ENCODE measurements around the gene RNF166.

Gene RNF166

GRCh38 chr16:88722784-88723506 lies 16.7 kb upstream of the RNF166 start:
- FAIRE-seq: no peak

- no peak for FAIRE-seq
These were observed 15.9 kb upstream of the RNF166 start for GRCh38 chr16:88721815-88722755.

- FAIRE-seq: no peak
These were observed 15.0 kb upstream of the RNF166 start for GRCh38 chr16:88721236-88721635.

DNA sequence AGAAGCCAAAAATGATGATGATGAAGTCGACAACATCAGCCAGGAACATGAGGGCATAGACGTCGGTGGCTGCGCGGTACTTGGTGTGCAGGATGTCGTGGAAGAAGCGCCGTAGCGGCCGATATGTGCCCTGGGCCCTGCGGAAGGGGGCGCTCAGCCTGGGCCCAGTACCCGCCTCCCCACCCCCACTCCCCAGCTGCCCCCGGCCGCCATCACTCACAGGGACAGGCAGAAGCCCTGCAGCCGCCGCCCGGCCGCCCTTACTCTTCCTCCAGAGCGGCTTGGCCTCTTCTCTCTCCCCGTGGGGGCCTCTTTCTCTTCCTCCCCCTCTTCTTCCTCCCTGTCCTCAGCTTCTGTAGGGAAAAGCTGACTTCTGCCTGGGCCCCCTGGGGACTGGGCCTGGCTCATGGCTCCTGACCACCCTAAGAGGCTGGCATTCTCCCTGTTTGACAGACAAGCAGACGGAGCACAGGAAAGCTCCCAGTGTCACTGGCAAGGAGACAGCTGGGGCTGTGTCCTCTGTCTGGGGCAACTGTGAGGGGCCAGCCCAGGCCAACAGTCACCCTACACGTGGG lies 14.3 kb upstream of the RNF166 start:
- FAIRE-seq: no peak

- FAIRE-seq: no peak
These were observed 13.7 kb upstream of the RNF166 start for GRCh38 chr16:88719933-88720296.

GRCh38 chr16:88719267-88719932 lies 13.2 kb upstream of the RNF166 start:
- no peak for FAIRE-seq

GRCh38 chr16:88718178-88718577 lies 12.0 kb upstream of the RNF166 start:
- no peak for FAIRE-seq

GRCh38 chr16:88716601-88717001 lies 10.4 kb upstream of the RNF166 start:
- no peak for FAIRE-seq

DNA sequence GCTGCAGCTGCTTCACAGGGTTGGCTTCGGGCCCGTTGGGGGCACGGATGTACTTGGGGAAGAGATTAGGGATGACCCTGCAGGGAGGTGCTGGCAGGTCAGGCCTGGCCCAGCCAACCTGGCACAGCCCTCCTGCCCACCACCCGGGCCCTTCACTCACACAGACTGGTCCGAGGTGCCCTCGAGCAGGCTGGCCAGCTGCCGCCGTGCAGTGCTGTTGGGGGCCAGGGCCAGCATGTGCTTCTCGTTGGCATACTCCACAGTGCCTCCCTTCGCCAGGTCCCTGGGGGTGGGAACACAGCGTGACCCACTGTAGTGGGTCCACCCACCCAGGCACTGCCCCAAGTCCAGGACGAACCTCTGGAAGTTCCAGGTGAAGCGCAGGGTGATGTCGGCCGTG lies 10.0 kb upstream of the RNF166 start:
- no peak for FAIRE-seq

DNA sequence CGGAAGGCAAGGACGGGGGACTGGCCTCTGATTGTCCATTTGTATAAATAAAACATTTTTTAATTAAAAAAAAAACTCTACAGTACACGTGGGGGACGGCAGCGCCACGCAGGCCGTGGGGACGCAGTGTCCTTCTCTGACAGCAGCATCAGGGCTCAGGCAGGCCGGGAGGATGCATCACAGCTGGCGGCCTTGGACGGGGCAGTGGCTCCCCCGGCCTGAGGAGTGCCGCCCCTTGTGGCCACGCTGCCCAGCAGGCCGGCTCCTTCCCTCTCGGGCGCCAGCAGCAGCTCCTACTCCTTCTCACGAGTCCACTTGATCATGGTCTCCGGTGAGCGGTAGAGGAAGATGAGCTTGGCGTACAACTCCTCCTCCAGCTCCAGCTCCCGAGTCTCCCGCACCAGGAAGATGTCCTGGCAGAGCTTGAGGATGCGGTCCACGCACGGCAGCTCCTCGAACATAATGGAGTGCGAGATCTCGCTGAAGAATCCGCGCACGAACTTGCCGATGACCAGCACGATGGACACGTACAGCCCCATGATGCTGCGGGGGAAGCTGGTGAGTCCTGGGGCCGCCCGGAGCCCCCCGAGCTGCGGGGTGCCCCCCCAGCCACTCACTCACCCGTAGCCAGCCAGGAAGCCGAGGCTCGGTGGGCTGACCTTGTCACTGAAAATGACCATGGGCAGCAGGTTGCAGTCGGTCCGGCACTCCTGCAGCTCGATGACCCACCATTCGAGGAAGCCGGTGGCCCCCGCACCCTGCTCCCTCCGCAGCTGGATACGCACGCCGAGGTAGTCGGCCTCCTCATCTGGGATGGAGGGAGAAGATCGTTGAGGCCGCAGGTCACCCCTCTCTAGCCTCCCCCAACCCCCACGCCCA lies 9.3 kb upstream of the RNF166 start:
- no peak for FAIRE-seq

- no peak for FAIRE-seq
These were observed 8.5 kb upstream of the RNF166 start for GRCh38 chr16:88714420-88715302.

DNA sequence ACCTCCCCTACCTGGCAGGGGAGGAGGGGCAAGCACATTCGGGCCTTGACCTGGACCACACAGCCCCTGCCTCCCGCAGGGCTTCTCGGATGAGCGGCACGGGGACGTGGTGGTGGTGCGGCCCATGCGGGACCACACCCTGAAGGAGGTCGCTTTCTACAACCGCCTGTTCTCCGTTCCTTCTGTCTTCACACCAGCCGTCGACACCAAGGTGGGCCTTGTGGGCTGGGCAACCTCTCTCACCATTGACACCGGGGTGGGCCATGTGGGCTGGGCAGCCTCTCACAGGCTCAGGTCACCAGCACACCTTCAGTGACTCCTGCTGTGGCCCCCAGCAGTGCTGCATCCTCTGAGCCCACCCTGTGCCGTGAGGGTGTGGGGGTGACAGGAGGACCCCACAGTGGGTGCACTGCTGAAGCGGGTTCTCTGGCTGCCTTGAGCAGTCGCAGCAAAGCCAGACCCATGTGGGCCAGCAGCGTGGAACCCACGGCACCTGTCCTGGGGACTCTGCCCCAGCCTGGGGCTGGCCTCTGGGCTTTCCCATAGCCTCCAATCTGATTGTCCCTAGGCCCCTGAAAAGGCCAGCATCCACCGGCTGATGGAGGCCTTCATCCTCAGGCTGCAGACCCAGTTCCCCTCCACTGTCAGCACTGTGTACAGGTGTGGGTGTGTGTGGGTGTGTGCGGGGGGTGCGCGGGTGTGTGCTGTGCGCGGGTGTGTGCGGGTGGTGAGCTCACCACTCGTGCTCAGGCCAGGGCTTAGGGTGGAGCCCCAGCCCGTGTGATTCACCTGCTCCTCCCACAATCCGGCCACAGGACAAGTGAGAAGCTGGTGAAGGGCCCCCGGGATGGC lies 7.6 kb upstream of the RNF166 start:
- no peak for FAIRE-seq

DNA sequence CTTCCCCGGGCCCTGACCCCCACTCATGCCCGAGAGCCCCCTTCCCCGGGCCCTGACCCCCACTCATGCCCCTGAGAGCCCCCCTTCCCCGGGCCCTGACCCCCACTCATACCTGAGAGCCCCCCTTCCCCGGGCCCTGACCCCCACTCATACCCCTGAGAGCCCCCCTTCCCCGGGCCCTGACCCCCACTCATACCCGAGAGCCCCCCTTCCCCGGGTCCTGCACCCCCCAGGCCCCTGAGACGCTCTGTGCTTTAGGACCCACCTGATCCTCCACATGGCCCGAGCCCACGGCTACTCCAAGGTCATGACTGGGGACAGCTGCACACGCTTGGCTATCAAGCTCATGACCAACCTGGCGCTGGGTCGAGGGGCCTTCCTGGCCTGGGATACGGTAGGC lies 6.8 kb upstream of the RNF166 start:
- FAIRE-seq: no peak

DNA sequence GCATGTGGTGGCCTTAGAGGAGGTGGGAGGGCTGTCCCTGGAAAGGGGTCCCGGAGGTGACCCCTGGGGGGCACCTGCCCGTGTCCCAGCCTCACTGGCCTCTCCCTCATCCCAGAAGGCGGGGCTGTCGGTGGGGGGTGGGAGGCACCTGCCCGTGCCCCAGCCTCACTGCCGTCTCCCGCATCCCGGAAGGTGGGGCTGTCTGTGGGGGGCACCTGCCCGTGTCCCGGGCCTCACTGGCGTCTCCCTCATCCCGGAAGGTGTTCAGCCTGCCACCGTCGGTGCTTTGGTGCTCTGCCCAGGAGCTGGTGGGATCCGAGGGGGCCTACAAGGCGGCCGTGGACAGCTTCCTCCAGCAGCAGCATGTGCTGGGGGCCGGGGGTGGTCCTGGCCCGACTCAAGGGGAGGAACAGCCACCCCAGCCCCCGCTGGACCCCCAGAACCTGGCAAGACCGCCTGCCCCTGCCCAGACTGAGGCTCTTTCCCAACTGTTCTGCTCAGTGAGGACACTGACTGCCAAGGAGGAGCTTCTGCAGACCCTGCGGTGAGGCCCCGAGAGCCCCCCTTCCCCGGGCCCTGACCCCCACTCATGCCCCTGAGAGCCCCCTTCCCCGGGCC lies 6.3 kb upstream of the RNF166 start:
- no peak for FAIRE-seq

DNA sequence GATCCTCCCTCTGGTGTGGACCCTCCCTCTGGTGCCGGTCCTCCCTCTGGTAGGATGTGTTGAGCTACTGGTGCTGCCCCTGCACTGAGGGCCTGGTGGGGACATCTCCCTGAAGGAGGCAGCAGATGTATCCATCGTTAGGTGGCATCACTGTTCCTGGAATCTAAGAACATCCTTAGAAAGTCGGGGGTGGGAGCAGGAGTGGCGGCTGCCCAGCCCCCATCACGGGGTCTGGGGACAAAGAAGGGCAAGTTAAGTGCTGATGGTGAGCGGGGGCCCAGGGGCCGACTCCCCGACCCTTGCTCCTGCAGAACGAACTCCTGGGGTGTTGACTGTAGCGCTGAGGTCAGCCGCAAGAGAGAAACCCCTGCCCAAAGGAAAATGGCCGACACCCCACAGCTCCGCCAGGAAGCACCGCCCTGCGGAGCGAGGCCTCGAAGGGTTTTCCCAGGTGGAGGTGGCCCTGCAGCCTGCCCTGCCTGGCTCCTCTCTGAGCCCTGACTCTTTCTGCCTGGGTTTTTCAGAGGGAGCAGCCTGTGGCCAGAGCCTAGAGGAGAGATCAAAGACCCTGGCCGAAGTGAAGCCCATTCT lies 5.6 kb upstream of the RNF166 start:
- FAIRE-seq: no peak

GRCh38 chr16:88710556-88710955 lies 4.3 kb upstream of the RNF166 start:
- FAIRE-seq: no peak

- FAIRE-seq: no peak
These were observed 988 bp upstream of the RNF166 start for GRCh38 chr16:88706965-88707826.

GRCh38 chr16:88705801-88706228 lies 393 bp downstream of the RNF166 start:
- no peak for FAIRE-seq

Data from A204.1 (cell line).